COLO668 (cell line): ENCODE results near the gene TMEM120A.

Source experiments
- DNase-seq: peaks from one replicate; lab custom pipeline; 2025; ENCODE audit not compliant: unreplicated experiment; lab: John Stamatoyannopoulos, UW

Gene TMEM120A

GRCh38 chr7:75995996-75996395 is 1.6 kb upstream of the TMEM120A start:
- no peak for DNase-seq

- no peak for DNase-seq
Measured at GRCh38 chr7:75995052-75995471, 667 bp upstream of the TMEM120A start.

GRCh38 chr7:75993689-75994387 is 557 bp downstream of the TMEM120A start:
- peak; percentile 26 for DNase-seq

- DNase-seq = no peak
Measured at GRCh38 chr7:75992083-75992755, 2.2 kb downstream of the TMEM120A start.

- no peak for DNase-seq
Measured at GRCh38 chr7:75991531-75992082, 2.8 kb downstream of the TMEM120A start.

GRCh38 chr7:75989500-75990388 is 4.7 kb downstream of the TMEM120A start:
- DNase-seq = no peak

GRCh38 chr7:75988568-75989499 is 5.6 kb downstream of the TMEM120A start:
- no peak for DNase-seq

GRCh38 chr7:75987805-75988567 is 6.4 kb downstream of the TMEM120A start:
- DNase-seq = no peak

GRCh38 chr7:75987026-75987804 is 7.2 kb downstream of the TMEM120A start:
- DNase-seq = no peak

- DNase-seq = no peak
Measured at GRCh38 chr7:75986147-75986781, 8.1 kb downstream of the TMEM120A start.

- peak; percentile 24 for DNase-seq
Measured at GRCh38 chr7:75985518-75986146, 8.8 kb downstream of the TMEM120A start.

- DNase-seq = no peak
Measured at GRCh38 chr7:75985009-75985517, 9.3 kb downstream of the TMEM120A start.

GRCh38 chr7:75984130-75985008 is 10.0 kb downstream of the TMEM120A start:
- no peak for DNase-seq

- no peak for DNase-seq
Measured at GRCh38 chr7:75983471-75984129, 10.8 kb downstream of the TMEM120A start.

GRCh38 chr7:75982306-75983064 is 11.9 kb downstream of the TMEM120A start:
- no peak for DNase-seq
